DND-41 (cell line): ENCODE data around the gene NUTM1.

ENCODE experiments used
- ATAC-seq: fragments of 200-7000 bp; cut with Tn5 transposase; 3 replicates; pipeline ENCODE4 v1.9.1; 2021; ENCODE audit warnings: low read depth; ENCODE audit not compliant: insufficient read depth
- DNase-seq: peaks from one replicate; pipeline ENCODE4 v3.0.0-alpha.2; 2020
- H2AFZ ChIP-seq: 2 replicates; pipeline ENCODE4 v1.6.0; 2012; ENCODE audit warnings: low read depth, low read length
- H3K27ac ChIP-seq: 2 replicates; pipeline ENCODE4 v1.5.1; 2012; ENCODE audit warnings: low read length, inconsistent platforms
- H3K27me3 ChIP-seq: fragments of 200-600 bp; sonication (generic); 2 replicates; pipeline ENCODE4 v1.6.0; 2012; ENCODE audit warnings: low read length, mild to moderate bottlenecking, inconsistent platforms; ENCODE audit not compliant: insufficient read depth, poor library complexity
- H3K36me3 ChIP-seq: 2 replicates; pipeline ENCODE4 v1.5.1; 2012; ENCODE audit warnings: low read length, inconsistent platforms; ENCODE audit not compliant: insufficient read depth
- H3K4me1 ChIP-seq: 2 replicates; pipeline ENCODE4 v1.5.1; 2012; ENCODE audit warnings: mild to moderate bottlenecking, low read length; ENCODE audit not compliant: insufficient read depth
- H3K4me2 ChIP-seq: 2 replicates; pipeline ENCODE4 v1.6.0; 2012; ENCODE audit warnings: mild to moderate bottlenecking, moderate library complexity, low read length, inconsistent platforms; ENCODE audit not compliant: insufficient read depth
- H3K4me3 ChIP-seq, 2 experiments: fragments of 200-600 bp in 1 of 2; shearing (Covaris generic) in 1 of 2; 2 replicates each; pipeline ENCODE4 v1.5.1; 2012 to 2016; ENCODE audit warnings: inconsistent platforms in 2 of 2, low read length in 2 of 2, mild to moderate bottlenecking in 2 of 2, low read depth in 1 of 2, moderate library complexity in 1 of 2
- H3K79me2 ChIP-seq: 2 replicates; pipeline ENCODE4 v1.6.0; 2012; ENCODE audit warnings: low read length, inconsistent platforms; ENCODE audit not compliant: insufficient read depth
- H3K9ac ChIP-seq: 2 replicates; pipeline ENCODE4 v1.6.0; 2012; ENCODE audit warnings: low read depth, mild to moderate bottlenecking, inconsistent platforms, low read length, moderate library complexity
- H3K9me3 ChIP-seq: 2 replicates; pipeline ENCODE4 v1.5.1; 2012; ENCODE audit warnings: low read length, moderate library complexity, mild to moderate bottlenecking, inconsistent platforms; ENCODE audit not compliant: insufficient read depth, severe bottlenecking
- H4K20me1 ChIP-seq: 2 replicates; pipeline ENCODE4 v1.6.0; 2012; ENCODE audit warnings: low read length; ENCODE audit not compliant: insufficient read depth
- EZH2 ChIP-seq: IDR thresholded peaks from 3 replicates; pipeline ENCODE4 v1.6.1; 2012; ENCODE audit warnings: borderline replicate concordance, low read depth, mild to moderate bottlenecking, moderate library complexity, low read length, inconsistent platforms; ENCODE audit not compliant: severe bottlenecking
- TF ChIP-seq, protein P1 (sequence below): IDR thresholded peaks from 2 replicates; pipeline ENCODE4 v1.5.1; 2012; ENCODE audit warnings: borderline replicate concordance, low read length, moderate library complexity, mild to moderate bottlenecking; ENCODE audit not compliant: poor library complexity, severe bottlenecking; ENCODE audit errors: extremely low read depth

NUTM1 gene

DNA sequence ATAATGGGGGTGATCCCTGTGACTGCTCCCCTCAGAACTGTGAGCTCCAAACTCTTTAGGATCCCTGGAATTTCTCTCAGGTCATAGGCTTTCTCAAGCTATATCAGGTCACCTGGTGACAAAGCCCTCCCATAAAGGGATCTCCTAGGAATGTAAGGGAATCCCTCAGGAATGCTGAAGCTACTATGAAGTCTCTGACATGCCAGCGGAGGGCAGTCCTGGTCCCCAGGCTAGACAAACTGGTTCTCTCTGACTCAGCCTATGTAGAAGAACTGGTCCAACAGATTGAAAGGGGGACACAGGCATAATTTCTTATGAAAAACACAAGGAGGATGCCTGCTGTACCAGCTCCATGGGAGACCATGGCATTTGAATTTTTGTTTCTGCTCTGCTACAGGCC, 17.2 kb downstream of the NUTM1 start:
- no peak overlapping the region for H3K9ac ChIP-seq
- H3K4me3 ChIP-seq = no peak overlapping the region
- no peak for DNase-seq
- no peaks in the 10 kb centered on the region for H3K9me3 ChIP-seq
- H3K4me2 ChIP-seq = no peak overlapping the region
- no peak overlapping the region for H3K27ac ChIP-seq
- no peaks in the 10 kb centered on the region for H3K27me3 ChIP-seq
- peaks cover 7% of the 10 kb centered on the region for H3K4me1 ChIP-seq
- no peaks in the 10 kb centered on the region for H4K20me1 ChIP-seq
- peaks cover 7% of the 10 kb centered on the region for H3K79me2 ChIP-seq
- peaks cover 56% of the 10 kb centered on the region for H3K36me3 ChIP-seq
- TF ChIP-seq EZH2 = no peak
- TF ChIP-seq, protein P1, sequence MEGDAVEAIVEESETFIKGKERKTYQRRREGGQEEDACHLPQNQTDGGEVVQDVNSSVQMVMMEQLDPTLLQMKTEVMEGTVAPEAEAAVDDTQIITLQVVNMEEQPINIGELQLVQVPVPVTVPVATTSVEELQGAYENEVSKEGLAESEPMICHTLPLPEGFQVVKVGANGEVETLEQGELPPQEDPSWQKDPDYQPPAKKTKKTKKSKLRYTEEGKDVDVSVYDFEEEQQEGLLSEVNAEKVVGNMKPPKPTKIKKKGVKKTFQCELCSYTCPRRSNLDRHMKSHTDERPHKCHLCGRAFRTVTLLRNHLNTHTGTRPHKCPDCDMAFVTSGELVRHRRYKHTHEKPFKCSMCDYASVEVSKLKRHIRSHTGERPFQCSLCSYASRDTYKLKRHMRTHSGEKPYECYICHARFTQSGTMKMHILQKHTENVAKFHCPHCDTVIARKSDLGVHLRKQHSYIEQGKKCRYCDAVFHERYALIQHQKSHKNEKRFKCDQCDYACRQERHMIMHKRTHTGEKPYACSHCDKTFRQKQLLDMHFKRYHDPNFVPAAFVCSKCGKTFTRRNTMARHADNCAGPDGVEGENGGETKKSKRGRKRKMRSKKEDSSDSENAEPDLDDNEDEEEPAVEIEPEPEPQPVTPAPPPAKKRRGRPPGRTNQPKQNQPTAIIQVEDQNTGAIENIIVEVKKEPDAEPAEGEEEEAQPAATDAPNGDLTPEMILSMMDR = no peak
- no peak overlapping the region for H2AFZ ChIP-seq
- ATAC-seq = no peak

DNA sequence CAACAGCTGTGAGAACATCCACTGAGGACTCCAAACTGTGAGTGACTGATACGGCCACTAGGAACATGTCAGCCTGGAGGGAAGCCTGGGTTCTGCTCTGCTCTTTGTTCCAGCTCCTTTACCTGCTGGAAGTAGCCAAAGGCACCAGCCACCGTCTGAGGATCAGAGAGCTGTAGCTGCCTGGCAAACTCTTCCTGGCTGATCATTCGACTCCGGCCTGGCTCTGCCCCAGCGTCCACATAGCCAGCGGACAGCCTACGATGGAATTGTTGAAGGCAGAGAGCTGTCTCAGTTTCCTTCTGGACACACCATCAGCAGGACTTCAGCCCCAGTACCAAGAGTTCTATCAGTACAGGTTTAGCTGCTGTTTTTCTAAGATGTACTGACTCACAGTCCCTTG, 18.2 kb downstream of the NUTM1 start:
- Histone ChIP-seq H3K4me3 (no peak overlapping the region), H3K36me3 (peaks cover 56% of the 10 kb centered on the region), H3K4me2 (no peak overlapping the region), H2AFZ (no peak overlapping the region), H3K27ac (no peak overlapping the region), H3K79me2 (peaks cover 17% of the 10 kb centered on the region), H3K9me3 (no peaks in the 10 kb centered on the region), H3K4me1 (peaks cover 16% of the 10 kb centered on the region), H4K20me1 (peaks cover 6% of the 10 kb centered on the region; the same call in 1 of the 2 replicates), H3K27me3 (no peaks in the 10 kb centered on the region), H3K9ac (no peak overlapping the region)
- ATAC-seq (no peak), DNase-seq (no peak)
- TF ChIP-seq EZH2 = no peak
- TF ChIP-seq, protein P1 = no peak

DNA sequence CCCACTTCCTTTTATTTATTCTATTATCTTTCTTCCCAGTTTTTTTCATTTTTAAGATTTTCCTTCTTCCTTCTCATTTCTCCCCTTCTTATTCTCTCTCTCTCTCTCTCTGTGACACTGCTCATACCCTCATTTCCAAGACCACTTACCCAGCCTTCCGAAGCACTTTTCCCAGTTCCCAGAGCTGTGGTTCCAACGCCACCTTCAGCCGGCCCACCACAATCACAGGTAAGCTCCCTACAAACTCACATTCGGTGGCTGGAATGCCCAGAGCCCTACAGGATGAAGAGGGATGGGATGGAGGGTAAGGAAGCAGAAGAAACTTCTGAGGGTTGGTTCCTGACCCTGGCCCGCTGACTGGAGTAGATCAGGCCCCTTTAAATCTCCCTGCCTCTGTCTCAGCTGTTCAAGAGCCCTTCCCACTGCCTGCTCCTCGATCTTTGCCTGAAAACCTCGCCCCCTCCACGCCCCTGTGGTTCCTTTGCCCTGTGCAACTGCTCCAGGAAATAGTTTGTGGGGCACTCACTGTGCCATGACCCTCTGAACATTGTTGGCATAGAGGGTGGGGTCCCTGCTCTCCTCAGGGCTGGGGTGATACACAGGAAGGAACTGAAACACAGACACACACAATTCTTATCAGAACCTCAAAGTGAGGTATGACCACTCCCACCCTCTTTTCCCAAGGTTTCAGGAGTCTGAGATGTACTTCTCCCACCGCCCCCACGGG, 19.1 kb downstream of the NUTM1 start:
- ATAC-seq = no peak
- Histone ChIP-seq H3K79me2 (peaks cover 22% of the 10 kb centered on the region), H3K27me3 (no peaks in the 10 kb centered on the region), H3K4me1 (peaks cover 17% of the 10 kb centered on the region), H3K9me3 (no peaks in the 10 kb centered on the region), H3K4me2 (no peak overlapping the region), H3K27ac (no peak overlapping the region), H2AFZ (no peak overlapping the region), H4K20me1 (peaks cover 6% of the 10 kb centered on the region; the same call in 1 of the 2 replicates), H3K9ac (no peak overlapping the region), H3K4me3 (no peak overlapping the region), H3K36me3 (peaks cover 56% of the 10 kb centered on the region)
- DNase-seq = no peak
- TF ChIP-seq EZH2 = no peak
- TF ChIP-seq, protein P1 = no peak
